ENCODE results near the gene ALOX15. TPM values are rescaled to one million over a fixed set of nuclear protein-coding genes. Genes with fewer than 3 reads are reported as not detected.

The ALOX15 gene
- total and polyA plus RNA-seq, 7 donors, result 0.28 to 0.81 (median 0.60) TPM; not detected in 2

GRCh38 chr17:4632581-4632920, 8.9 kb downstream of the ALOX15 start:
- DNase-seq, result no peak
- Histone ChIP-seq H3K4me3 (no peak overlapping the region), H3K36me3 (no peaks in the 10 kb centered on the region), H3K4me1 (no peaks in the 10 kb centered on the region), H3K27ac (no peak overlapping the region), H3K27me3 (peaks cover 0 to 36% (median 13%) of the 10 kb centered on the region in 3 donors), H3K9me3 (no peaks in the 10 kb centered on the region)
- intact Hi-C loops (cut with DNase I), result no loop called here
- TF ChIP-seq CTCF (IDR thresholded peaks at IDR 0.05), result no peak
- TF ChIP-seq POLR2A (IDR thresholded peaks at IDR 0.05), result no peak
- TF ChIP-seq POLR2AphosphoS5 (IDR thresholded peaks at IDR 0.05), result no peak
- no peak for TF ChIP-seq EP300 (IDR thresholded peaks at IDR 0.05)
- WGBS, 2 donors, result 63 to 74% methylated on average over 7 of the region's 7 CpGs

- peaks cover 0 to 31% (median 12%) of the 10 kb centered on the region in 3 donors for H3K27me3 ChIP-seq
- H3K9me3 ChIP-seq, result no peaks in the 10 kb centered on the region
- no peak for TF ChIP-seq CTCF (IDR thresholded peaks at IDR 0.05)
- TF ChIP-seq EP300 (IDR thresholded peaks at IDR 0.05), result no peak
- no peak for TF ChIP-seq POLR2AphosphoS5 (IDR thresholded peaks at IDR 0.05)
- TF ChIP-seq POLR2A (IDR thresholded peaks at IDR 0.05), result no peak
- H3K36me3 ChIP-seq, result no peaks in the 10 kb centered on the region
- H3K4me3 ChIP-seq, result no peak overlapping the region
- no peak for DNase-seq
- H3K4me1 ChIP-seq, result no peaks in the 10 kb centered on the region
- 80 to 86% methylated on average over 21 of the region's 21 CpGs for whole genome bisulfite sequencing, 2 donors
- intact Hi-C loops (cut with DNase I), result no loop called here
- no peak overlapping the region for H3K27ac ChIP-seq
Observed at GRCh38 chr17:4631836-4632580, 9.5 kb downstream of the ALOX15 start.

- whole genome bisulfite sequencing, 2 donors, result 86 to 89% methylated on average over 8 of the region's 8 CpGs
- peaks cover 0 to 25% (median 7%) of the 10 kb centered on the region in 3 donors for H3K27me3 ChIP-seq
- intact Hi-C loops (cut with DNase I), result no loop called here
Observed at GRCh38 chr17:4631431-4631830, 10.0 kb downstream of the ALOX15 start.

GRCh38 chr17:4626734-4627256, 14.7 kb downstream of the ALOX15 start:
- no peak overlapping the region for H3K27ac ChIP-seq
- peaks cover 0 to 5% (median 3%) of the 10 kb centered on the region in 4 donors for H3K9me3 ChIP-seq
- no peak for DNase-seq
- no peak overlapping the region for H3K4me3 ChIP-seq
- intact Hi-C loops (cut with DNase I), result loop anchor here (1.0 to 5.0 kb wide), 2 partner anchors 60 to 204 kb away; no protein-coding TSS in a partner anchor
- TF ChIP-seq CTCF (IDR thresholded peaks at IDR 0.05) (no peak), POLR2AphosphoS5 (IDR thresholded peaks at IDR 0.05) (no peak), POLR2A (IDR thresholded peaks at IDR 0.05) (no peak), EP300 (IDR thresholded peaks at IDR 0.05) (no peak)
- peaks cover 0 to 5% (median 0%) of the 10 kb centered on the region in 3 donors for H3K27me3 ChIP-seq
- H3K36me3 ChIP-seq, result no peaks in the 10 kb centered on the region
- peaks cover 0 to 11% (median 5%) of the 10 kb centered on the region in 4 donors for H3K4me1 ChIP-seq
- 62 to 79% methylated on average over 4 of the region's 4 CpGs for WGBS, 2 donors

More at GRCh38 chr17:4631431-4631830, 10.0 kb downstream of the ALOX15 start:
- H3K9me3 ChIP-seq, result no peaks in the 10 kb centered on the region
- no peak overlapping the region for H3K4me3 ChIP-seq
- DNase-seq, result no peak
- no peak for TF ChIP-seq POLR2AphosphoS5 (IDR thresholded peaks at IDR 0.05)
- TF ChIP-seq CTCF (IDR thresholded peaks at IDR 0.05), result no peak
- TF ChIP-seq POLR2A (IDR thresholded peaks at IDR 0.05), result no peak
- no peak for TF ChIP-seq EP300 (IDR thresholded peaks at IDR 0.05)
- no peaks in the 10 kb centered on the region for H3K4me1 ChIP-seq
- no peak overlapping the region for H3K27ac ChIP-seq
- no peaks in the 10 kb centered on the region for H3K36me3 ChIP-seq
